OCI-LY7 (cell line): ENCODE results near the gene YOD1. TPM values are rescaled to one million over a fixed set of nuclear protein-coding genes. Genes with fewer than 3 reads are reported as not detected.

ENCODE experiments used
- BruUV-seq: library from RNA; stranded (reverse); fragments of 400-500 nt; replicated peaks from 2 replicates; lab custom pipeline; 2021; lab: Mats Ljungman, UMichigan
- CTCF ChIA-PET: fragments of 300-600 bp; sonication (Branson Sonifier 250); formaldehyde crosslinking; loops from one replicate; lab custom pipeline; 2022; ENCODE audit warnings: antibody characterized with exemption; ENCODE audit not compliant: unreplicated experiment; lab: Charles Lee
- POLR2A ChIA-PET: fragments of 300-600 bp; sonication (Branson Sonifier 250); formaldehyde crosslinking; loops from one replicate; lab custom pipeline; 2022; ENCODE audit warnings: antibody characterized with exemption; lab: Charles Lee
- DNase-seq: peaks from one replicate; pipeline ENCODE4 v3.0.0-alpha.2; 2015; ENCODE audit warnings: low spot score
- H2AFZ ChIP-seq: fragments of 200-600 bp; sonication (generic), shearing (Covaris generic); 2 replicates; pipeline ENCODE4 v1.6.1; 2014; ENCODE audit warnings: mild to moderate bottlenecking, antibody characterized with exemption, low read length, moderate library complexity
- H3K27ac ChIP-seq: fragments of 200-600 bp; sonication (generic); 2 replicates; pipeline ENCODE4 v1.5.1; 2014; ENCODE audit warnings: mixed run types, low read depth, mild to moderate bottlenecking, moderate library complexity, low read length, inconsistent platforms; ENCODE audit not compliant: poor library complexity, severe bottlenecking
- H3K36me3 ChIP-seq: fragments of 200-600 bp; sonication (generic); 2 replicates; pipeline ENCODE4 v1.6.1; 2014; ENCODE audit warnings: mild to moderate bottlenecking, antibody characterized with exemption, low read length, moderate library complexity, mixed read lengths; ENCODE audit not compliant: insufficient read depth
- H3K4me1 ChIP-seq: fragments of 200-600 bp; sonication (generic); 2 replicates; pipeline ENCODE4 v1.5.1; 2014; ENCODE audit warnings: mild to moderate bottlenecking, low read length; ENCODE audit not compliant: insufficient read depth, poor library complexity, severe bottlenecking
- H3K4me2 ChIP-seq: fragments of 200-600 bp; sonication (generic); 2 replicates; pipeline ENCODE4 v1.6.1; 2014; ENCODE audit warnings: mild to moderate bottlenecking, low read length
- H3K4me3 ChIP-seq: fragments of 200-600 bp; sonication (generic); 2 replicates; pipeline ENCODE4 v1.5.1; 2014; ENCODE audit warnings: mild to moderate bottlenecking, low read depth, low read length; ENCODE audit not compliant: poor library complexity, severe bottlenecking
- H3K79me2 ChIP-seq: fragments of 200-600 bp; sonication (generic); 2 replicates; pipeline ENCODE4 v1.6.1; 2016; ENCODE audit warnings: low read depth, mild to moderate bottlenecking, low read length, moderate library complexity, mixed read lengths; ENCODE audit not compliant: insufficient read depth
- H3K9me2 ChIP-seq: fragments of 200-600 bp; sonication (generic); 2 replicates; pipeline ENCODE4 v1.6.1; 2016; ENCODE audit warnings: mild to moderate bottlenecking, low read length, mixed read lengths; ENCODE audit not compliant: insufficient read depth
- H3K9me3 ChIP-seq: fragments of 200-600 bp; sonication (generic); 2 replicates; pipeline ENCODE4 v1.6.1; 2014; ENCODE audit warnings: mild to moderate bottlenecking, mixed run types, low read length, mixed read lengths
- H4K20me1 ChIP-seq: fragments of 200-600 bp; sonication (generic); 2 replicates; pipeline ENCODE4 v1.6.1; 2014; ENCODE audit warnings: mild to moderate bottlenecking, antibody characterized with exemption, low read length, moderate library complexity, mixed read lengths; ENCODE audit not compliant: insufficient read depth
- CTCF ChIP-seq: fragments of 200-600 bp; sonication (generic); conservative IDR thresholded peaks from 2 replicates; pipeline ENCODE4 v1.5.1; 2014; ENCODE audit warnings: mild to moderate bottlenecking, antibody characterized with exemption, low read length, moderate library complexity, mixed read lengths
- EZH2phosphoT487 ChIP-seq: fragments of 200-600 bp; sonication (generic); IDR thresholded peaks from 2 replicates; pipeline ENCODE4 v1.6.1; 2018; ENCODE audit warnings: low read depth, borderline replicate concordance, mild to moderate bottlenecking, mixed run types, antibody characterized with exemption, low read length, moderate library complexity, mixed read lengths
- intact Hi-C: fragments of 100-400 bp; cut with micrococcal nuclease; formaldehyde crosslinking; loops from one replicate; pipeline ENCODE4 v1.10.0; 2022; ENCODE audit not compliant: unreplicated experiment
- total RNA-seq, 2 experiments: library from RNA; depleted of rRNA in 1 of 2; stranded (reverse); fragments of >200 nt in 1 of 2; shearing (Covaris generic) in 1 of 2; gene quantifications; 2 replicates each; pipeline ENCODE4 v1.2.3, GENCODE V29; 2014 to 2022

Gene YOD1
- total RNA-seq, 2 experiments from 2014 or later: 16.2 to 16.5 TPM

DNA sequence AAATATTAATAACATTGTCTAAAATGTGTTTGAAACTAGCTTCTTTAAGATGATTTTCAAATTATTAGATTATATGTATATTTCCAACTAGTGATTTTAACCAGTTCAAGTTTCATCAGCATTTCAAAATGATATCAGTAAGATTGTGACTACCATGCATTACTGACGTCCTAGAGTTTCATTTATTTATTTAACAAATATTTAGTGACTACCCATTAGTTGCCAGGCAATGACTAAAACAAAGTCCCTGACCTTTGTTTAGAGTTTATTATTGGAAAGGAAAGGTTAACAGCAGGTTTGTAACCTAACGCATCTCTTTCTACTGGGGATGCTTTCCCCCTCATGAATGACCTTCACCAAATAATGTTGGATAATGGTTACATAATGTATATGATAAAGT, 30.1 kb upstream of the YOD1 start:
- CTCF ChIA-PET: no interaction called here
- Histone ChIP-seq H3K9me2 (no peaks in the 10 kb centered on the region), H3K9me3 (no peaks in the 10 kb centered on the region), H3K79me2 (no peaks in the 10 kb centered on the region), H3K4me3 (no peak overlapping the region), H3K4me1 (no peaks in the 10 kb centered on the region), H4K20me1 (no peaks in the 10 kb centered on the region), H2AFZ (no peak overlapping the region), H3K27ac (no peak overlapping the region), H3K36me3 (no peaks in the 10 kb centered on the region), H3K4me2 (no peak overlapping the region)
- BruUV-seq: no TSS peak
- TF ChIP-seq CTCF (no peak), EZH2phosphoT487 (no peak)
- DNase-seq: no peak
- intact Hi-C loops: no loop called here
- POLR2A ChIA-PET: interaction anchor here (0.7 kb wide), 1 partner anchor 82 kb away, joined by 3 read pairs; no protein-coding TSS in a partner anchor

- POLR2A ChIA-PET: interaction anchor here (0.9 to 1.0 kb wide), 2 partner anchors 45 to 383 kb away, joined by 3 to 4 read pairs; no protein-coding TSS in a partner anchor
- BruUV-seq: no TSS peak
- no peak overlapping the region for H2AFZ ChIP-seq
- H3K79me2 ChIP-seq: no peaks in the 10 kb centered on the region
- H4K20me1 ChIP-seq: no peaks in the 10 kb centered on the region
- no peaks in the 10 kb centered on the region for H3K36me3 ChIP-seq
- no peak overlapping the region for H3K4me2 ChIP-seq
- no peaks in the 10 kb centered on the region for H3K9me3 ChIP-seq
- intact Hi-C loops: loop anchor here (5.0 to 10.0 kb wide), 2 partner anchors 37 to 75 kb away; no protein-coding TSS in a partner anchor
- no peak overlapping the region for H3K27ac ChIP-seq
- no peak for TF ChIP-seq CTCF
- TF ChIP-seq EZH2phosphoT487: no peak
- CTCF ChIA-PET: no interaction called here
- no peaks in the 10 kb centered on the region for H3K4me1 ChIP-seq
- no peak overlapping the region for H3K4me3 ChIP-seq
- no peak for DNase-seq
- no peaks in the 10 kb centered on the region for H3K9me2 ChIP-seq
Observed at GRCh38 chr1:207079706-207080241, 28.8 kb upstream of the YOD1 start.

GRCh38 chr1:207078578-207079132, 27.6 kb upstream of the YOD1 start:
- no peak for DNase-seq
- no TSS peak for BruUV-seq
- TF ChIP-seq EZH2phosphoT487 (no peak), CTCF (no peak)

More at GRCh38 chr1:207078578-207079132, 27.6 kb upstream of the YOD1 start:
- Histone ChIP-seq H3K27ac (no peak overlapping the region), H3K36me3 (no peaks in the 10 kb centered on the region), H3K9me3 (no peaks in the 10 kb centered on the region), H3K4me3 (no peak overlapping the region), H2AFZ (no peak overlapping the region), H4K20me1 (no peaks in the 10 kb centered on the region), H3K4me2 (no peak overlapping the region), H3K79me2 (no peaks in the 10 kb centered on the region), H3K4me1 (no peaks in the 10 kb centered on the region), H3K9me2 (no peaks in the 10 kb centered on the region)
- ChIA-PET POLR2A (interaction anchor here (0.6 to 0.9 kb wide), 2 partner anchors 26 to 384 kb away, joined by 3 read pairs; partner anchors contain the start of gene PFKFB2), CTCF (no interaction called here)
- intact Hi-C loops: loop anchor here (5.0 to 10.0 kb wide), 2 partner anchors 36 to 74 kb away; no protein-coding TSS in a partner anchor
